Activated CD4-positive, alpha-beta memory T cell treated with anti-CD3 and anti-CD28 coated beads for 36 hours (primary cell): ENCODE measurements around the gene GJB3. TPM values are rescaled to one million over a fixed set of nuclear protein-coding genes. Genes with fewer than 3 reads are reported as not detected.

Experiments
- CTCF ChIA-PET: fragments of 350-600 bp; sonication (Branson Sonifier 250); formaldehyde crosslinking; loops from one replicate; lab custom pipeline; 2021; ENCODE audit warnings: antibody characterized with exemption, inconsistent platforms; lab: Charles Lee
- POLR2A ChIA-PET: fragments of 350-600 bp; sonication (Branson Sonifier 250); formaldehyde crosslinking; loops from one replicate; lab custom pipeline; 2021; ENCODE audit warnings: antibody characterized with exemption; lab: Charles Lee
- DNase-seq: peaks from one replicate; pipeline ENCODE4 v3.0.0-alpha.2; 2020
- H3K27ac Mint-ChIP-seq: one replicate; pipeline ENCODE4 v1.8.0; 2021; ENCODE audit warnings: mixed read lengths
- H3K27me3 Mint-ChIP-seq: one replicate; pipeline ENCODE4 v1.8.0; 2021; ENCODE audit warnings: mixed read lengths
- H3K36me3 Mint-ChIP-seq: one replicate; pipeline ENCODE4 v1.8.0; 2021; ENCODE audit warnings: mixed read lengths
- H3K4me1 Mint-ChIP-seq: one replicate; pipeline ENCODE4 v1.8.0; 2021; ENCODE audit warnings: low read depth, mixed read lengths
- H3K4me3 Mint-ChIP-seq: one replicate; pipeline ENCODE4 v1.8.0; 2021; ENCODE audit warnings: mild to moderate bottlenecking, mixed read lengths
- H3K9me3 Mint-ChIP-seq: one replicate; pipeline ENCODE4 v1.8.0; 2021; ENCODE audit warnings: mixed read lengths
- intact Hi-C: fragments of 100-400 bp; cut with micrococcal nuclease; formaldehyde crosslinking; loops from one replicate; pipeline ENCODE4 v1.15.1; 2023
- total RNA-seq, 2 experiments: library from RNA; stranded (reverse); gene quantifications; one replicate each; pipeline ENCODE4 v1.2.3, GENCODE V29; 2021

The GJB3 gene
- total RNA-seq, 2 experiments from 2014 or later, result not detected

DNA sequence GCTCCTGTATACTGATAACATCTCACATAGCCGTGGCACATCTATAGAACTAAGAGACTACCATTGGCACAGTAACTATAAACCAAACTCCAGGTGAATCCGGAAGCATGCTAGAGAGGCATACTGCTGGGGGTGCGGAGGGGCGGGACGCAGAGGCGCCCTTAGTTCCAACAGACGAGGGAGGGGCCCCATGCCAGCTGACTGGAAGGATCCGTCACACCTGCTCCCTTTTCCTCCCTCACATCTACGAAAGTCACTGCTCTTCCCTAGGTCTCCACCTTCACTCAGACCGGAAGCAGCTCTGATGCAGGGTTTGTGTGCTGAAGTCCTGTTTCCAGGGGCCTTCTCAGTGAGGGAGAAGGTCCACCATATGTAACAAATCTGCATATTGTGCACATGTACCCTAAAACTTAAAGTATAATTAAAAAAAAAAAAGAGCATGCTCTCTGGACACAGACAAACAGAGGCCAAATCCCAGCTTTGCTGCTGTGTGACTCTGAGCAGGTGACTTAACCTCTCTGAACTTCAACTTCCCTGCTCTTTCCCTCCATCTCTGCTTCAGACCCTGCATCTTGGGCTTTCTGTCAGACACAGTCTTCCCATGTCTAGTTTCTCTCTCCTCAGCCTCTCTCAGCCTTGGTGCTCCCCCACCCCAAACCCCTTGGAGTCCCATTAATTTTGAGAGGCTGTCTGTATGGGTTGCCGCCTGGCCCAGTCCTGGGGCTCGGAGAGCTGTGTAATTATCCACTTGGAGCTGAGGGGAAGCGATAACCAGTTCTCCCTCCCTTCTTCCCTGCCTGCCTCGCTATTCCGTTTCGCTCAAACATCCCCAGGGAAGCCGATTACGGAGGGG is 34.0 kb upstream of the GJB3 start:
- intact Hi-C loops, result no loop called here
- ChIA-PET CTCF (no interaction called here), POLR2A (no interaction called here)
- Mint-ChIP-seq H3K9me3 (no peaks in the 10 kb centered on the region), H3K4me3 (no peak overlapping the region), H3K27ac (no peak overlapping the region), H3K36me3 (no peaks in the 10 kb centered on the region), H3K27me3 (peaks cover 2% of the 10 kb centered on the region), H3K4me1 (no peaks in the 10 kb centered on the region)
- DNase-seq, result no peak

DNA sequence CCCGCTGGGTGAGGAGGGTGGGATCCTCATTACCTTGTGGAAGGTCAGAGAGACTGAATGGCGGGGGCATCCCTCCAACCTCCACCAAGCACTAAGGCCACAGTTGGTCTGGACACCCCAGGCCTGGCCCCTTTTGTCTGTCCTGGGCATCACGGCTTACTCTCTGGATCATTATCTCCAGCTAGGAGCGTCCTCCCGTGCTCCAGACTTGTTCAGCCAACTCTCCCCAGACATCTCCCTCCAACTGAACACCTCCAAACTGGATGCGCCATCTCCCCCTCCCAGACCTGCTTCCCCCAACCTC is 33.4 kb upstream of the GJB3 start:
- peaks cover 2% of the 10 kb centered on the region for H3K27me3 Mint-ChIP-seq
- H3K27ac Mint-ChIP-seq, result no peak overlapping the region
- no peaks in the 10 kb centered on the region for H3K4me1 Mint-ChIP-seq
- no peak for DNase-seq
- ChIA-PET POLR2A (no interaction called here), CTCF (no interaction called here)
- H3K4me3 Mint-ChIP-seq, result no peak overlapping the region
- intact Hi-C loops, result no loop called here
- H3K9me3 Mint-ChIP-seq, result no peaks in the 10 kb centered on the region
- H3K36me3 Mint-ChIP-seq, result no peaks in the 10 kb centered on the region

DNA sequence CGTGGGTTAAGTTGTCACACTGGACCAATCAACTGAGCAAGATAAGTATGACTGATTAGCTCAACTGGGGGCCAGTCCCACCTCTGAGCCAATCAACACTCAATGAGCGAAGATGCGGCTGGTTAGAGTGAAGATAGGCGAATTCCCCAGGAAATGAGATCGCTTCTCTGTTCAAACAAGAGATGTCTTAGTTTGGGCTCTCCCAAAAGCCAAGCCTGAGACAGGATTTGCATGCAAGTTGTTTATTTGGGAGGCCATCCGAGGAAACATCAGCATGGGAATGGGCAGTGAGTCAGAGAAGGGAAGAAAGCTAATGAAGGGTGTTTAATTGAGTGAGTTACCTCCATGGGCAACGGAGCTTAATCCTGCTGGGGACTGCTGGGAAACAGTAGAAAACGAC is 31.0 kb upstream of the GJB3 start:
- CTCF ChIA-PET, result no interaction called here
- no peak overlapping the region for H3K27ac Mint-ChIP-seq
- no peak overlapping the region for H3K4me3 Mint-ChIP-seq
- peaks cover 2% of the 10 kb centered on the region for H3K27me3 Mint-ChIP-seq
- POLR2A ChIA-PET, result no interaction called here
- no peaks in the 10 kb centered on the region for H3K36me3 Mint-ChIP-seq
- DNase-seq, result no peak
- intact Hi-C loops, result no loop called here
- no peaks in the 10 kb centered on the region for H3K9me3 Mint-ChIP-seq
- no peaks in the 10 kb centered on the region for H3K4me1 Mint-ChIP-seq

DNA sequence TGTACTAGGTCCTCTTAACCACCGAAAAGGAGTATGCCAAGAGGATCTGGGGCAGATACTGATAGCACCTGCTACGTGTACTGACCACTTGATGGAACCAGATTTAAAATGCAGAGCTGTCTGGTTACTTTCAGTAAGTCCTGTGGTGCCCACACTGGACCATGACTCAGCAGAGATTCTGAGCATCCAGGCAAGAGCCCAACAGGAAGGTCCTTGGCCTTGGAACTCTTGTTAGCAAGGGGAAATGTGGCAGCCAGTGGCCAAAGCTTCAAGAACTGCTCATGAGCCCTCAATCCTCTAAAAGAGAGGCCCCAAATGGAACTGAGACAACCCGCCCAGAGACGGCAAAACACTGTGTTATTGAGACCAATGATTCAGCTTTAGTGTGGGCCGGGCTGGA is 30.4 kb upstream of the GJB3 start:
- Mint-ChIP-seq H3K4me3 (no peak overlapping the region), H3K36me3 (no peaks in the 10 kb centered on the region), H3K27me3 (peaks cover 2% of the 10 kb centered on the region), H3K4me1 (no peaks in the 10 kb centered on the region), H3K9me3 (no peaks in the 10 kb centered on the region), H3K27ac (no peak overlapping the region)
- ChIA-PET CTCF (interaction anchor here (3.6 kb wide), 1 partner anchor 8 kb away, joined by 18 read pairs; no protein-coding TSS in a partner anchor), POLR2A (no interaction called here)
- intact Hi-C loops, result no loop called here
- no peak for DNase-seq

DNA sequence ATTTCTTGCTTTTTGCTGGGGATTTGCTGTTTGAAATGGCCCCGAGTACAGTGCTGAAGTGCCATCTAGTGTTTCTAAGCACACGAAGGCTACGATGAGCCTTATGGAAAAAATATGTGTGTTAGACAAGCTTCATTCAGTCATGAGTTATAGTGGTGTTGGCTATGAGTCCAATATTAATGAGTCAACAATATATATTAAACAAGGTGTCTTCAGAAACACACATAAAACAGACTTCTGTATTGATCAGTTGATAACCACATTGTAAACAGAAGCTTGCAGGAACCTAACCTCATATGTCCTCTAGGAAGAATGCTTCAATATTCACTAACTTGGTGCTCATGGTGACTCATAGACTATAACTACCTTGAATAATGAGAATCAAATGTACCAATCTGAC is 27.9 kb upstream of the GJB3 start:
- H3K27ac Mint-ChIP-seq, result no peak overlapping the region
- H3K36me3 Mint-ChIP-seq, result no peaks in the 10 kb centered on the region
- intact Hi-C loops, result no loop called here
- H3K9me3 Mint-ChIP-seq, result no peaks in the 10 kb centered on the region
- ChIA-PET CTCF (interaction anchor here (3.6 kb wide), 1 partner anchor 11 kb away, joined by 18 read pairs; no protein-coding TSS in a partner anchor), POLR2A (no interaction called here)
- H3K27me3 Mint-ChIP-seq, result peaks cover 1% of the 10 kb centered on the region
- no peak for DNase-seq
- no peaks in the 10 kb centered on the region for H3K4me1 Mint-ChIP-seq
- no peak overlapping the region for H3K4me3 Mint-ChIP-seq

DNA sequence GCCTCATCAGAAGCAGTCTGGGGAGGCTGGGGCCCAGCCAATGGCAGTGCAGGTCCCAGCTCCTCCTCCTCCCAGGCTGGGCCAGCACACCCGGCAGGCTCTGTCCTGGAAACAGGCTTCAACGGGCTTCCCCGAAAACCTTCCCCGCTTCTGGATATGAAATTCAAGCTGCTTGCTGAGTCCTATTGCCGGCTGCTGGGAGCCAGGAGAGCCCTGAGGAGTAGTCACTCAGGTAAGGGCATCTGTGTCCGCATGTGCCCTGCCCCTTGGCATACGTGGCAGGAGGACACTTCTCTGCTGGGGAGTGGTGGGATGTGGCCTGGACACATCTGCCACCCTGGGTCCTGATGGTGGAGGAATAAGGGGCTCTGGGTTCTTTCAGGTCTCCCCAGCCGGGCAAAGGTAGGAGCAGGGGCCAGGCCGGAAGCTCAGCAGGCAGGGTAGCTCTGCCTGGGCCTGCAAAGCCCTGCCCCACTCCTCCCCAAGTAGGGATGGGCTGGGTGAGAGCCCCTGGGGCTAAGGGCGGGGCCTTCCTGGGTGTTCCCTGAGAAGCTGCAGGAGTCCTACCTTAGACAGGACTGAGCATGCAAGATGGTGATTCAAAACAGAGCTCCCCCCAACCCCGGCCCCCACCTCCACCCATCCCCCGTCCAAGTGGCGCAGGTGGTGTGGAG is 25.9 kb upstream of the GJB3 start, which contains the start of gene GJB5:
GJB5 (plus strand) TSS at position 84 of the 674 bp plus-strand sequence. CDS start 2,284 bp downstream, outside the sequence.
- H3K9me3 Mint-ChIP-seq, result no peaks in the 10 kb centered on the region
- no peak within 1 kb of the TSS for H3K27ac Mint-ChIP-seq
- H3K27me3 Mint-ChIP-seq, result peaks cover 1% of the 10 kb centered on the region
- H3K4me1 Mint-ChIP-seq, result no peaks in the 10 kb centered on the region
- ChIA-PET CTCF (no interaction called here), POLR2A (no interaction called here)
- no peak within 1 kb of the TSS for H3K4me3 Mint-ChIP-seq
- H3K36me3 Mint-ChIP-seq, result no peaks in the 10 kb centered on the region
- no peak for DNase-seq
- intact Hi-C loops, result no loop called here

DNA sequence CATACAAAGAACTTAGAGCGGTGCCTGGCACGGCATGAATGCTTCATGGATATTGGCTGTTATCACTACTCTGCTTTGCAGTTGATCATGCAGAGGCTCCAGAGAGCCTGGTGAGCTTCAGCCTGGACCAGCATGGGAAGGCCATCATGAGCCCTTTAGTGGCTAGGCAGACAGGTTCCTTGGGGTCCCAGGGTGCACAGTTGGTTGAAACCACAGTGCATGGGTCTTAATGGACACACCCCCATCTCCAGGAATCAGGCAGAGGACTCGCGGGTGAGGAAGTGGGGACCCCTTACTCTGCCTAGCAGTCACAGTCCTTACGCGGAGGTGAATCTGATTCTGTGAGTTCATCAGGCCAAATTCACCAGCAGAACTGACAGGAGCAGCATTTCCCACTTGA is 25.1 kb upstream of the GJB3 start:
- Mint-ChIP-seq H3K36me3 (no peaks in the 10 kb centered on the region), H3K9me3 (no peaks in the 10 kb centered on the region), H3K4me3 (no peak overlapping the region), H3K27ac (no peak overlapping the region), H3K27me3 (peaks cover 1% of the 10 kb centered on the region), H3K4me1 (no peaks in the 10 kb centered on the region)
- intact Hi-C loops, result no loop called here
- ChIA-PET POLR2A (no interaction called here), CTCF (no interaction called here)
- no peak for DNase-seq

DNA sequence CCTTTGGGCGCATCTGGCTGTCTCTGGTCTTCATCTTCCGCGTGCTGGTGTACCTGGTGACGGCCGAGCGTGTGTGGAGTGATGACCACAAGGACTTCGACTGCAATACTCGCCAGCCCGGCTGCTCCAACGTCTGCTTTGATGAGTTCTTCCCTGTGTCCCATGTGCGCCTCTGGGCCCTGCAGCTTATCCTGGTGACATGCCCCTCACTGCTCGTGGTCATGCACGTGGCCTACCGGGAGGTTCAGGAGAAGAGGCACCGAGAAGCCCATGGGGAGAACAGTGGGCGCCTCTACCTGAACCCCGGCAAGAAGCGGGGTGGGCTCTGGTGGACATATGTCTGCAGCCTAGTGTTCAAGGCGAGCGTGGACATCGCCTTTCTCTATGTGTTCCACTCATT is 23.6 kb upstream of the GJB3 start:
- Mint-ChIP-seq H3K4me1 (no peaks in the 10 kb centered on the region), H3K36me3 (no peaks in the 10 kb centered on the region), H3K27me3 (peaks cover 3% of the 10 kb centered on the region), H3K9me3 (no peaks in the 10 kb centered on the region), H3K4me3 (no peak overlapping the region), H3K27ac (no peak overlapping the region)
- intact Hi-C loops, result no loop called here
- no peak for DNase-seq
- ChIA-PET CTCF (no interaction called here), POLR2A (no interaction called here)

DNA sequence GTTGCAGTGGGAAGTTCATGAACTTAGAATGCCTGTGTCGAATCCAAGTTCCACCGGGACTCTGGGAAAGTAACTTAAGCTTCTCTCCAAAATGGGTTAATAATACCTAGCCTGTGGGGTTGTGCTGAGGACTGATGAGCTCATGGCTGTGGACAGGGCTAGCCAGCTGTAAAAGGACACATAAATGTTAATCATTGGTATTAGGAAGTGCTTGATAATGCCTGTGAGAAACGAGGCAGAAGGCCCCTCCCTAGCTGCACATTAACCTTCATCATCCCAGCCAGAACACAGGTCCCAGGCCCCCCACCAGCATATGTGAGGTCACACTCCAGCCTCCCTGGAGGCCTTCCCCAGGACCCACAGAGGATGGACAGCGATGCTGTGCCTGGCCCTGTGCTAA is 22.3 kb upstream of the GJB3 start:
- no peak for DNase-seq
- POLR2A ChIA-PET, result no interaction called here
- intact Hi-C loops, result no loop called here
- Mint-ChIP-seq H3K27me3 (peaks cover 7% of the 10 kb centered on the region), H3K36me3 (no peaks in the 10 kb centered on the region), H3K27ac (no peak overlapping the region), H3K4me3 (no peak overlapping the region), H3K4me1 (no peaks in the 10 kb centered on the region), H3K9me3 (no peaks in the 10 kb centered on the region)
- CTCF ChIA-PET, result no interaction called here

DNA sequence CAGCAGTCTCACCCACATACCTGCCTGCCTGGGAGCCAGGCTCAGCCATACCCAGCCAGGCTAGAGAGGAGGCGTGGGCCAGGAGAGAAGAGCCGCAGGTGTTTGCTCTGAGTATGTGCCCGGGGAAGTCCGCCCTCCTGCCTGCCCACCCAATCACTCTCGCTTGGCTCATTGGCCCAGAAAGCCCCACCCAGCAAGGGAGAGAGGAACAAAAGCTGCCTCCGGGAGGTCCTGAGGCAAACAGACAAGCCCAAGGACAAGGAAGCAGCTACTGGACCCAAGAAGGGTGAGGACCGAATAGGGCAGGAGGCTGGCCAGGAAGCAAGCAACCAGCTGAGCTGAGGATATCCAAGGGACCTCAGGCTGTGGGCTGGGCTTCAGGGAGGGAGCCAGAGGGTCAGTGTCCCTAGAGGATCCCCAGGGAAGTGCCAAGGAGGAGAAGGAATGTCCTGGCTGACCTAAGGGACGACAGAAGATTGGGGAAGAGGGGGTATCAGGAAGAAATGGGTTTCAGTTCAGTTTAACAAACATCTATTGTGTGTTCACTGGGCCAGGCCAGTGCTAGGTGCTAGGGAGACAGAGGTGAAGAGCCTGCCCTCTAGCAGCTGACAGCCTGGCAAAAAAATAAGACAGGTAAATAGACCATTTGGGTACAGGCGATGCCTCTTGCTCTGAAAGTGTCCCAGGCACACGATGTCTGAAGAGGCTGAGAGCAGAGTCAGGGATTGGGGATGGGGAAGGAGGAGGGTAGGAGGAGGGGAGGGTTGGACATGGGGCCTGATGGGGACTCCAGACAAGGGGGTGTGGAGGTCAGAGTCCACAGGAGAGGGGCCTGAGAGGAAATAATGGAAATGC is 21.3 kb upstream of the GJB3 start, which contains the start of gene GJB4:
GJB4 (plus strand) TSS at position 238 of the 855 bp plus-strand sequence. CDS start 1,515 bp downstream, outside the sequence.
- CTCF ChIA-PET, result no interaction called here
- no peak for DNase-seq
- intact Hi-C loops, result no loop called here
- Mint-ChIP-seq H3K27me3 (peaks cover 7% of the 10 kb centered on the region), H3K4me1 (no peaks in the 10 kb centered on the region), H3K36me3 (no peaks in the 10 kb centered on the region), H3K27ac (no peak within 1 kb of the TSS), H3K4me3 (no peak within 1 kb of the TSS), H3K9me3 (no peaks in the 10 kb centered on the region)
- POLR2A ChIA-PET, result no interaction called here

DNA sequence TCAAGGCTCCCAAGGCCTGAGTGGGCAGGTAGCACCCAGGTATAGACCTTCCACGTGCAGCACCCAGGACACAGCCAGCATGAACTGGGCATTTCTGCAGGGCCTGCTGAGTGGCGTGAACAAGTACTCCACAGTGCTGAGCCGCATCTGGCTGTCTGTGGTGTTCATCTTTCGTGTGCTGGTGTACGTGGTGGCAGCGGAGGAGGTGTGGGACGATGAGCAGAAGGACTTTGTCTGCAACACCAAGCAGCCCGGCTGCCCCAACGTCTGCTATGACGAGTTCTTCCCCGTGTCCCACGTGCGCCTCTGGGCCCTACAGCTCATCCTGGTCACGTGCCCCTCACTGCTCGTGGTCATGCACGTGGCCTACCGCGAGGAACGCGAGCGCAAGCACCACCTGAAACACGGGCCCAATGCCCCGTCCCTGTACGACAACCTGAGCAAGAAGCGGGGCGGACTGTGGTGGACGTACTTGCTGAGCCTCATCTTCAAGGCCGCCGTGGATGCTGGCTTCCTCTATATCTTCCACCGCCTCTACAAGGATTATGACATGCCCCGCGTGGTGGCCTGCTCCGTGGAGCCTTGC is 19.7 kb upstream of the GJB3 start:
- H3K27me3 Mint-ChIP-seq, result peaks cover 7% of the 10 kb centered on the region
- no peak overlapping the region for H3K27ac Mint-ChIP-seq
- CTCF ChIA-PET, result no interaction called here
- no peak overlapping the region for H3K4me3 Mint-ChIP-seq
- no peaks in the 10 kb centered on the region for H3K36me3 Mint-ChIP-seq
- DNase-seq, result no peak
- no peaks in the 10 kb centered on the region for H3K9me3 Mint-ChIP-seq
- no peaks in the 10 kb centered on the region for H3K4me1 Mint-ChIP-seq
- POLR2A ChIA-PET, result no interaction called here
- intact Hi-C loops, result no loop called here

DNA sequence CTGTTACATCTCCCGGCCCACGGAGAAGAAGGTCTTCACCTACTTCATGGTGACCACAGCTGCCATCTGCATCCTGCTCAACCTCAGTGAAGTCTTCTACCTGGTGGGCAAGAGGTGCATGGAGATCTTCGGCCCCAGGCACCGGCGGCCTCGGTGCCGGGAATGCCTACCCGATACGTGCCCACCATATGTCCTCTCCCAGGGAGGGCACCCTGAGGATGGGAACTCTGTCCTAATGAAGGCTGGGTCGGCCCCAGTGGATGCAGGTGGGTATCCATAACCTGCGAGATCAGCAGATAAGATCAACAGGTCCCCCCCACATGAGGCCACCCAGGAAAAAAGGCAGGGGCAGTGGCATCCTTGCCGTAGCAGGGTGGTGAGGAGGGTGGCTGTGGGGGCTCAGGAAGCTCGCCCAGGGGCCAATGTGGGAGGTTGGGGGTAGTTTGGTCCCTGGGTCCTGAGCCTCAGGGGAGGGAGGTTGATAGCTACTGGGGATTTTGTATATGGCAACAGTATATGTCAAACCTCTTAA is 19.2 kb upstream of the GJB3 start:
- ChIA-PET POLR2A (no interaction called here), CTCF (no interaction called here)
- Mint-ChIP-seq H3K27me3 (peaks cover 7% of the 10 kb centered on the region), H3K4me1 (no peaks in the 10 kb centered on the region), H3K9me3 (no peaks in the 10 kb centered on the region), H3K27ac (no peak overlapping the region), H3K4me3 (no peak overlapping the region), H3K36me3 (no peaks in the 10 kb centered on the region)
- intact Hi-C loops, result no loop called here
- DNase-seq, result no peak
